Measurements from ENCODE around the gene CUL4A. TPM values are rescaled to one million over a fixed set of nuclear protein-coding genes. Genes with fewer than 3 reads are reported as not detected.

The CUL4A gene
- total and polyA plus RNA-seq, 2 donors (not counting 3 experiments of a cell fraction or from before 2014, with no cell fraction given), result 37.9 to 80.0 TPM

DNA sequence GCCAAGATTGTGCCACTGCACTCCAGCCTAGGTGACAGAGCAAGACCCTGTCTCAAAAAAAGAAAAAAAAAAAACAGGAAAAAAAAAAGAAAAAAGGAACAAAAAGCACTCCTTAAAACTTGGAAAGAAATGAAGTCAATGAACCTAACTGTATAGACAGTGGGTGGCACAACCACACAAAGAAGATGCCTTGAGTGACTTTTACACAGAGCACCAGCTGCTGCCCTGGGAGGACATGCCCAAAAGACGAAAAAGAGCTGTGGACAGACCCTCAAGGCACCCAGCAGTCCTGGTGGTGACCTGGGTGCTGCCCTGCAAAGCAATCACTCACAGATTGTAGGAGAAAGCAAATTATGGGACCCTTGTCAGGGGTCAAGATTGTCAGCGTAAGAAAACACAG is 81.7 kb downstream of the CUL4A start:
- no peak for TF ChIP-seq FOS (IDR thresholded peaks at IDR 0.05; ENCODE audit: borderline replicate concordance, insufficient read depth, low read length)
- TF ChIP-seq POLR2AphosphoS5 (IDR thresholded peaks at IDR 0.05; ENCODE audit: insufficient read depth, low read depth, low read length), result no peak
- no peak for TF ChIP-seq POLR2A (IDR thresholded peaks at IDR 0.05; ENCODE audit: low read depth, low read length)
- TF ChIP-seq GATA2 (IDR thresholded peaks at IDR 0.05; ENCODE audit: insufficient read depth, insufficient read length, low read depth, low read length), result no peak
- no peak for TF ChIP-seq EZH2 (IDR thresholded peaks at IDR 0.05; ENCODE audit: borderline replicate concordance, low read depth, low read length, severe bottlenecking)
- TF ChIP-seq, protein P1, sequence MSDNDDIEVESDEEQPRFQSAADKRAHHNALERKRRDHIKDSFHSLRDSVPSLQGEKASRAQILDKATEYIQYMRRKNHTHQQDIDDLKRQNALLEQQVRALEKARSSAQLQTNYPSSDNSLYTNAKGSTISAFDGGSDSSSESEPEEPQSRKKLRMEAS (IDR thresholded peaks at IDR 0.05; ENCODE audit: insufficient read depth, insufficient read length), result no peak
- TF ChIP-seq, protein P2, sequence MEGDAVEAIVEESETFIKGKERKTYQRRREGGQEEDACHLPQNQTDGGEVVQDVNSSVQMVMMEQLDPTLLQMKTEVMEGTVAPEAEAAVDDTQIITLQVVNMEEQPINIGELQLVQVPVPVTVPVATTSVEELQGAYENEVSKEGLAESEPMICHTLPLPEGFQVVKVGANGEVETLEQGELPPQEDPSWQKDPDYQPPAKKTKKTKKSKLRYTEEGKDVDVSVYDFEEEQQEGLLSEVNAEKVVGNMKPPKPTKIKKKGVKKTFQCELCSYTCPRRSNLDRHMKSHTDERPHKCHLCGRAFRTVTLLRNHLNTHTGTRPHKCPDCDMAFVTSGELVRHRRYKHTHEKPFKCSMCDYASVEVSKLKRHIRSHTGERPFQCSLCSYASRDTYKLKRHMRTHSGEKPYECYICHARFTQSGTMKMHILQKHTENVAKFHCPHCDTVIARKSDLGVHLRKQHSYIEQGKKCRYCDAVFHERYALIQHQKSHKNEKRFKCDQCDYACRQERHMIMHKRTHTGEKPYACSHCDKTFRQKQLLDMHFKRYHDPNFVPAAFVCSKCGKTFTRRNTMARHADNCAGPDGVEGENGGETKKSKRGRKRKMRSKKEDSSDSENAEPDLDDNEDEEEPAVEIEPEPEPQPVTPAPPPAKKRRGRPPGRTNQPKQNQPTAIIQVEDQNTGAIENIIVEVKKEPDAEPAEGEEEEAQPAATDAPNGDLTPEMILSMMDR (IDR thresholded peaks at IDR 0.05; ENCODE audit: extremely low read depth in 1 of 2, insufficient read depth in 1 of 2, low read depth in 1 of 2, low read length in 2 of 2), result no peak
- TF ChIP-seq MYC (IDR thresholded peaks at IDR 0.05; ENCODE audit: low read depth, low read length), result no peak
- no peak for TF ChIP-seq JUN (IDR thresholded peaks at IDR 0.05; ENCODE audit: borderline replicate concordance, insufficient read depth, insufficient read length, low read depth)
- FAIRE-seq (no peak), DNase-seq (ENCODE audit: low read depth, low spot score) (no peak)
- H3K4me2 ChIP-seq (ENCODE audit: insufficient read depth, low read length), result no peak overlapping the region
- H3K4me3 ChIP-seq (replicated peaks in 1 of 3; ENCODE audit: insufficient read depth in 1 of 3, low read depth in 1 of 3, low read length in 3 of 3), result no peak overlapping the region
- H3K9me3 ChIP-seq (replicated peaks; ENCODE audit: control insufficient read depth, insufficient read depth, low read length), result no peaks in the 10 kb centered on the region
- no peak overlapping the region for H3K9ac ChIP-seq (replicated peaks; ENCODE audit: extremely low read depth, insufficient read depth, low read length)
- BruUV-seq (replicated peaks), result no TSS peak
- H3K79me2 ChIP-seq (ENCODE audit: control insufficient read depth, insufficient read depth, low read length), result no peaks in the 10 kb centered on the region
- H3K27ac ChIP-seq (ENCODE audit: insufficient read depth, low read depth, low read length), result no peak overlapping the region
- no peaks in the 10 kb centered on the region for H3K36me3 ChIP-seq (ENCODE audit: control insufficient read depth in 2 of 2, extremely low read depth in 1 of 2, insufficient read depth in 2 of 2, low read length in 2 of 2)
- intact Hi-C loops (cut with micrococcal nuclease), result no loop called here
- no peaks in the 10 kb centered on the region for H4K20me1 ChIP-seq (replicated peaks; ENCODE audit: control insufficient read depth, extremely low read depth, insufficient read depth, low read length)
- ChIA-PET POLR2A (no interaction called here), CTCF (interaction anchor here (1.3 kb wide), 1 partner anchor 17 kb away, joined by 5 read pairs; no protein-coding TSS in a partner anchor)
- H3K27me3 ChIP-seq (ENCODE audit: control insufficient read depth in 2 of 2, insufficient read depth in 2 of 2, low read length in 2 of 2), result peaks cover 18 to 20% of the 10 kb centered on the region in 2 experiments
- H2AFZ ChIP-seq (ENCODE audit: low read depth, low read length), result no peak overlapping the region
- dilution Hi-C loops (cut with MboI; ENCODE audit: extremely low pct_ligation_motif_present, low sequenced_read_pairs), result no loop called here
- H3K4me1 ChIP-seq (ENCODE audit: control insufficient read depth, extremely low read depth, insufficient read depth, low read length), result no peaks in the 10 kb centered on the region
- H3K9me1 ChIP-seq (replicated peaks; ENCODE audit: control insufficient read depth, extremely low read depth, insufficient read depth, low read length), result no peaks in the 10 kb centered on the region

All from endothelial cell of umbilical vein (primary cell).